ENCODE data around the gene LRRK1.

- TF ChIP-seq REST (IDR thresholded peaks at IDR 0.05; ENCODE audit: unreplicated experiment) (no peak), EZH2phosphoT487 (IDR thresholded peaks at IDR 0.05; ENCODE audit: unreplicated experiment) (no peak), CTCF (conservative IDR thresholded peaks at IDR 0.05; ENCODE audit: low read depth in 2 of 2) (no peak), EZH2 (IDR thresholded peaks at IDR 0.05; ENCODE audit: low read depth, unreplicated experiment) (no peak), POLR2AphosphoS5 (IDR thresholded peaks at IDR 0.05; ENCODE audit: low read depth) (no peak), STAT1 (IDR thresholded peaks at IDR 0.05; ENCODE audit: unreplicated experiment) (no peak)
Measured at GRCh38 chr15:100900136-100900794, 18.9 kb upstream of the LRRK1 start.

Data from GM23338 (cell line).